Prostate gland (tissue), 2 donors: ENCODE results near the gene RCC2.

Experiments used
- POLR2A ChIP-seq: fragments of 450-650 bp; IDR thresholded peaks from one replicate; pipeline ENCODE4 v1.6.1; 2016; ENCODE audit warnings: antibody characterized with exemption, mild to moderate bottlenecking
- POLR2AphosphoS5 ChIP-seq: sonication (generic); formaldehyde crosslinking; IDR thresholded peaks from one replicate; pipeline ENCODE4 v1.6.1; 2017; ENCODE audit warnings: antibody characterized with exemption
- TF ChIP-seq, protein P1 (sequence below), 4 experiments: fragments of 200-600 bp in 2 of 4; fragments of 450-650 bp in 2 of 4; sonication (generic) in 2 of 4; IDR thresholded peaks; 1 replicate in 3 of 4; 2 replicates in 1 of 4; pipeline ENCODE4 v1.5.1; 2016 to 2019; ENCODE audit warnings: antibody characterized with exemption in 4 of 4, mild to moderate bottlenecking in 2 of 4, moderate library complexity in 2 of 4

GRCh38 chr1:17475752-17476151 is 36.3 kb upstream of the RCC2 start:
- TF ChIP-seq, protein P1, sequence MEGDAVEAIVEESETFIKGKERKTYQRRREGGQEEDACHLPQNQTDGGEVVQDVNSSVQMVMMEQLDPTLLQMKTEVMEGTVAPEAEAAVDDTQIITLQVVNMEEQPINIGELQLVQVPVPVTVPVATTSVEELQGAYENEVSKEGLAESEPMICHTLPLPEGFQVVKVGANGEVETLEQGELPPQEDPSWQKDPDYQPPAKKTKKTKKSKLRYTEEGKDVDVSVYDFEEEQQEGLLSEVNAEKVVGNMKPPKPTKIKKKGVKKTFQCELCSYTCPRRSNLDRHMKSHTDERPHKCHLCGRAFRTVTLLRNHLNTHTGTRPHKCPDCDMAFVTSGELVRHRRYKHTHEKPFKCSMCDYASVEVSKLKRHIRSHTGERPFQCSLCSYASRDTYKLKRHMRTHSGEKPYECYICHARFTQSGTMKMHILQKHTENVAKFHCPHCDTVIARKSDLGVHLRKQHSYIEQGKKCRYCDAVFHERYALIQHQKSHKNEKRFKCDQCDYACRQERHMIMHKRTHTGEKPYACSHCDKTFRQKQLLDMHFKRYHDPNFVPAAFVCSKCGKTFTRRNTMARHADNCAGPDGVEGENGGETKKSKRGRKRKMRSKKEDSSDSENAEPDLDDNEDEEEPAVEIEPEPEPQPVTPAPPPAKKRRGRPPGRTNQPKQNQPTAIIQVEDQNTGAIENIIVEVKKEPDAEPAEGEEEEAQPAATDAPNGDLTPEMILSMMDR (IDR thresholded peaks at IDR 0.05) = no peak
- no peak for TF ChIP-seq POLR2A
- no peak for TF ChIP-seq POLR2AphosphoS5
